ENCODE data around the gene TXK.
A peak's percentile ranks its signal among the peaks of the same experiment; 100 is the strongest.
"Not testable (repeated sequence)": the region's sequence is repeated elsewhere in the genome, so short reads cannot be mapped to it uniquely, and the experiment has no call there.

TXK gene

GRCh38 chr4:48134081-48134480 lies at the start of gene TXK:
Gene TXK (minus strand): TSS chr4:48134250. CDS start chr4:48134170, 80 bp downstream.
- no peak for DNase-seq

- DNase-seq = no peak
Observed at GRCh38 chr4:48180234-48180633, 46.2 kb upstream of the TXK start.

DNA sequence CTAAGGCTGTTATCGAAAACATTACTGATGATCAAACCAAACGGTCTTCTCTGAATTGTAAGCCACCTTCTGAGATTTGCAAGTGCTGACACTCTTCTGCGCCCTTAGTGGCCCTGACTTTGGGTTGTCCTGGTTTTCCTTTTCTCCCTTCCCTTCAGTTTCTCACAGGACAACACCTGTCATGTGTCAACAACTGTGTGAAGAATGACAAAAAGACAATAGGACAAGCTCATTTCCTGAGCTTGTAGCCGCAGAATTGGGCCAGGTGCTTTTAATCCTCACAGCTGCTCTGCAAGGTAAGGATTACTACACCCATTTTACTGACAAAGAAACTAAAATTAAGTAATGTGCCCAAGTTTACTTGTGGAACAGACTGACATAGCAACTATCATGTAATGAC lies 44.9 kb upstream of the TXK start:
- DNase-seq = no peak

- DNase-seq = no peak
Observed at GRCh38 chr4:48175806-48176205, 41.8 kb upstream of the TXK start.

- DNase-seq = no peak
Observed at GRCh38 chr4:48175328-48175727, 41.3 kb upstream of the TXK start.

DNA sequence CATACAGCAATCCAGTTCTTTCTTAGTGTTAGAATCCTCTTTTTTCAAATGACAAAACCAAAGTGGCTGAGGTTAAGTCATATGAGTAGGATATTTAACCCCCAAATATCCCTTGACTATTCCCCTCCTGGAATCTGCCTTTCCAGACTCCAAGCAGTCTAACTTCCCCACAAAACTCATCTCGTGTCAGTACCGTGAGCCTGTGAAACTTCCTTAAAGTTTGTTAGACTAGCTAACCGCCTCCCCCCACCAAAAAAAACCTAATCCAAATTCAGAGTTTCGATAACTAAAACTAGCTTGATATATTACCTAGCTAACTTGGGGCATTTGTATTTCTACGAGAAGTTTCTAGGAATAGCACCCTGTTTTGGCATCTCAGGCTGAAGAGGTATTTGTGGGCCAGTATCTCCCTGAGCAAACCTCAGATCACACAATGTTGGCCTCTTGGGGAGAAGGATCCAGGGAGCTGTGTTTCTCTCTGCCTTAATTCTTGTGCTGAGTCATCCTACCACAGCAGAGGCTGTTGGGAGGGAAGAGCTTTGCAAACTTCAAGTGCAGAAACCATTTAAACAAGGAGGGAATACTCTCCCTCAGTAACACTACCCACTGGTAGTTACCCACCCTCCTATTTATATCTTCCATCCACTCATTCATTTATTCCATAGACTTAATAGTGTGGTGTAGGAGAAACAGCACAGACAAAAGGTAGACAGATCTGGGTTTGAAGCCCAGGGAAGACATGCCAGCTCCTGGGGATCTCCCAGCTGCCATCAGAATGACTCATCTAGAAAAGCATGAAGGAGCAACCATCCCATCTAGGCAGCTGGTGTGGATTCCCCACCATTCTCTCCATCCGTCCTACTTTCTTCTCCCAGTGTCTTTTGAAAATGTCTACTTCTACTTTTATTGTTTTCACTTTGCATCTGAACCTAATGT lies 39.3 kb upstream of the TXK start:
- DNase-seq = no peak

GRCh38 chr4:48172651-48173050 lies 38.6 kb upstream of the TXK start:
- DNase-seq = no peak

- no peak for DNase-seq
Observed at GRCh38 chr4:48169636-48170035, 35.6 kb upstream of the TXK start.

DNA sequence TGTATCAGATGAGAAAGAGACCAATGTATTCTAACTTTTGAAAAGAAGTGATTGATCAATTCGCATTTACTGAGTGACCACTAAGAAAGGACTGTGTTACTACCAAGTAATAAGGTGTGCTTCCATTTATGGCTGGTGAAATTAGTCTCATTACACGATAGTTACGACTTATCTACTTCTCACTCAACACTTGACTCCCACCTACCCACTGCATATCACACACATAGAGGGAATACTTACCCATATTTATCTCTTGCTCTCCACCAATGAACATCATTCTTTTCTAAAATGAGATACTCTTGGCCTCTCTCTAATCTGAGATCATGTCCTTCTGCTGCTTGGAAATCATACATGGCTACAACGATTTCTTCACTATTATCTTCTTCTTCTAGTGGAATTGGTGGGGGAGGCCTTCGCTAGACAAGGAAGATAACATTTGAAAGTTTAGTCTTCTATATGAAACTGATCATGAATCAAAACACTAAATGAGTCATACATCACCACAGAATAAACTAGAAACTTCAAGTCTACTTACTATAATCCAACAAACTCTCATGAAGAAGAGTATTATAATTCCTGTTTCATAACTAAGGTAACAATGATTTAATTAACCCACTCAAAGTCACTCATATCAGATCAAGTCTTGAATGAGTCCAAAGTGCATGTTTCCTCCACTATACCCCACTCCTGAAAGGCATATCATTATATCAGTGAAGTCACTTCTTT lies 33.7 kb upstream of the TXK start:
- DNase-seq = no peak

DNA sequence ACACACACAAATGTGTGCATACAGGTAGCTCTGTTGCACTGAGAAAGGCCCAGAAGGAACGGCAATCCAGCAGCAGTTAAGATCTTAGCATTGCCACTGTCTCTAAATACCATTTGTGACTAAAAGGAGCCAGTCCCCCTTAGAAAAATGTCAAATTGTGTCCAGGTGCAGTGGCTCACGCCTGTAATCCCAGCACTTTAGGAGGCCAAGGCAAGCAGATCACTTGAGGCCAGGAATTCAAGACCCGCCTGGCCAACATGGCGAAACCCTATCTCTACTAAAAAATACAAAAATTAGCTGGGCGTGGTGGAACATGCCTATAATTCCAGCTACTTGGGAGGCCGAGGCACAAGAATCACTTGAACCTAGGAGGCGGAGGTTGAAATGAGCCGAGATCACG lies 30.5 kb upstream of the TXK start:
- DNase-seq = not testable (repeated sequence)

GRCh38 chr4:48163746-48164145 lies 29.7 kb upstream of the TXK start:
- DNase-seq = no peak

DNA sequence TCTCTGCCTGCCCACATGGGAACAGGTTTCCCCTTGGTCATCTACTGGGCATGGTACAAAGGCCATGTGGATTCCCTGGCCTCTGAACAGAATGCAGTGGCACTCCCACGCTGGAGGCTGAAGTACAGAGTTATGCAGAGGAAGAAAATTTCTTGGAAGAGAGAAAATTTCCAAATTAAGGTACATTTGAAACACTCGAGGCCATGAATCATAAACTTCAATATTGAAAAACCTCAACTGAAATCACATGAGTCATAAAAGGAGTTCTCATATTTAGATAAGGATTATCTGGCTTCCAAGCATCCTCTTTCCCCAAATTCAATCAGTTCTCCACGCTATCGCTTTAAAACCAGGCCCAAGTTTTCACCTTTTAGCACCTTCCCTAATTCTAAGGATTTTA lies 28.1 kb upstream of the TXK start:
- DNase-seq = no peak

GRCh38 chr4:48157271-48157670 lies 23.2 kb upstream of the TXK start:
- no peak for DNase-seq

GRCh38 chr4:48156423-48156822 lies 22.4 kb upstream of the TXK start:
- no peak for DNase-seq

DNA sequence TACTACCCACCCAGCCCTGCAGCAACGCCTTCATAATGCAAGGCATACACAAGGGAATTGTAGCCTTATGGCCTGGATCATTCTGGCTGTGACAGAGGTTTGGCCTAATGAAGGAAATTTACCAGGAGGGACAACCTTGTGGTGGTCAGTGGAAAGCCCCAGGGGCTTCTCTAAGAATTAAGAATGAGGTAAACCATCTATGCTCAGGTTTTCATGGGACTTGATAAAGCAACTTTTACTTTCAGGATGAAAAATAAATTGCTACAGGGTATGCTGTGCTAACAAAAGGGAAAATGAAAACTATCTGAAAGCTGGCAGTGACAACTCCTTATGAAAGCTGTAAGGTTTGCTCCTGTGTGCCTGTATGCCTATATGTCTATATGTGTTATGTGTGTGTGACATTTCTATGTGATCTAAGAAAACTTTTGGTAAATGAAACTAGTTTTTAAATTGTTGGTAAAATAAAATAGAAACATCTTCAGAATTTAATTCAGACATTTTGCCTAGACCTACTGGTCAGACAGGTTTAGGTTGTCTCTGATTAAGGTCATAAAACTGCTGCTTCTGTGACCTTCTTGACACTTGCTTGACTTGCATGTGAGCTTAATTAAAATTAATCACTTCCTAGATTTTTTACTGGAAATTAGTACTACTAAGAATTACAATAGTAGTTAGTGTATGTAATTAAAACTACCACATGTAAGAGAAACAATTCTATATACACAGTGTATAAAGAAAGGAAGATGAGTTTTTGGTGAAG lies 19.9 kb upstream of the TXK start:
- DNase-seq = no peak

GRCh38 chr4:48152259-48152658 lies 18.2 kb upstream of the TXK start:
- no peak for DNase-seq

DNA sequence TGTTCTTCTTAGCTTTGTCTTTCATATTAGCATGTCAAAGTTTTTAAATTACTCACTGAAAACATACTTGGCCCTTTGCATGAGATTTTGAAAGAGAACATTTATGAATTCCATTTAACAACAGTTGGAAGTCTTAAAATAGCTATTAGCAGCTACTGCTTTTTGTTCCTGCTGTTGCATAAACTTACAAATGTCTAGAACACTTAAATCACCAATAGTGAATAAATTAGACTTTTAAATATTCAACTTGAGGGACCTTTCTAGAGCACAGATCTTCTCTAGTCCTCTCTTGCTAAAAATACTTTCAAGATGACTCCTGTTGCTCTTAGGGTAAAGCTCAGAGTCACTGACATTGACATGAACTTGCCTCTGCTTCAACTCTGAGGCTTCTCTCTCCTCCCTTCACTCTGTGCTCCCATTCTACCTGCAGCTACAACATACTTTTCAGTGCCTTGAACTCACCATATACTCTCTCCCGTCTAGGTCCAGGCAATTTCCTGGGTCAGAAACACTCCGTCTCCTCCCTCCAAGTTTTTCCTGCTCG lies 15.8 kb upstream of the TXK start:
- no peak for DNase-seq

GRCh38 chr4:48147621-48148020 lies 13.6 kb upstream of the TXK start:
- DNase-seq = no peak

DNA sequence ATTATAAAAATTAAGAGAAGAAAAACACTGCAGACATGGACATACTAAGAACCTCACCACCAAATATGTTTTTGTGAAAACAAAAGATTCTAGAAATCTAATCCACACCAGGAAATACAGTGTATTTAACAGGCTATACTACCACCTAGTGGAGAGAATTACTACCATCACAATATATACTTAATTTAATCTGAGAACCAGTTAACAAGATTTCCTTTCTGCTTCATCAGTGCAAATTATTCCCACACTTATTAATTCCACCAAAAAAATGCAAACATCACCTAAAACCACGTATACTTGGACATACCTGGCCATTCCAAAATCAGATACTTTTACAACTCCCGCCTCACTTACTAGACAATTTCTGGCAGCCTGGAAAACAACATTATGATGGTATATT lies 7.0 kb upstream of the TXK start:
- DNase-seq = peak; percentile 40

- DNase-seq = no peak
Observed at GRCh38 chr4:48139691-48140090, 5.6 kb upstream of the TXK start.

GRCh38 chr4:48138936-48139335 lies 4.9 kb upstream of the TXK start:
- DNase-seq = no peak

DNA sequence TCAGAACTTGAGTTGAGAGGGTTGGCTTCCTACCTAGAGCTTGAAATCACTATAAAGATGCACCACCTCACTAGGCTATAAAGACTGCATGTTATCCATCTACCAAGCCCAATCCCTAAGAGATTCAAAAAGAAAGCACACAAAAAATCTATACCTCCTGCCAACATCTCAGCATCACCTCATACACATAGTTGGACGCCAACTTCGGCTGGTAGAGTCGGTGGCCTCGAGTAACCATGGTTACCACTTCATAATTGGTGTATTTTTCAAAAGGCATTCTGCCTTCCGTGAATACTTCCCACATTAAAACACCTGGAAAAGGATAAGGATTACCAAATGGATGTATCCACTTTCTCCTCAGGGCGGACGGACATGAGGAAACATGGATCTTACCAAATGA lies 4.5 kb upstream of the TXK start:
- DNase-seq = no peak

- no peak for DNase-seq
Observed at GRCh38 chr4:48137846-48138245, 3.8 kb upstream of the TXK start.

Measured in KG1 (cell line).